Nephron progenitor cell (in vitro differentiated cells): Measurements from ENCODE around the gene YY1.

Experiments
- DNase-seq: peaks from one replicate; pipeline ENCODE4 v3.0.0; 2021
- H3K27ac Mint-ChIP-seq: 2 replicates; pipeline ENCODE4 v1.8.0; 2021; ENCODE audit warnings: mild to moderate bottlenecking, moderate library complexity, mixed read lengths
- H3K27me3 Mint-ChIP-seq: 2 replicates; pipeline ENCODE4 v1.8.0; 2021; ENCODE audit warnings: mild to moderate bottlenecking, low read depth, mixed read lengths; ENCODE audit not compliant: poor library complexity
- H3K36me3 Mint-ChIP-seq: 2 replicates; pipeline ENCODE4 v1.8.0; 2021; ENCODE audit warnings: low read depth, mixed read lengths
- H3K4me1 Mint-ChIP-seq: 2 replicates; pipeline ENCODE4 v1.8.0; 2021; ENCODE audit warnings: mixed read lengths
- H3K4me3 Mint-ChIP-seq: 2 replicates; pipeline ENCODE4 v1.8.0; 2021; ENCODE audit warnings: mild to moderate bottlenecking, moderate library complexity, mixed read lengths
- H3K9me3 Mint-ChIP-seq: 2 replicates; pipeline ENCODE4 v1.8.0; 2021; ENCODE audit warnings: mild to moderate bottlenecking, moderate library complexity, mixed read lengths
- CTCF ChIP-seq: fragments of 200-600 bp; sonication (generic); IDR thresholded peaks from 2 replicates; pipeline ENCODE4 v1.5.0; 2021; ENCODE audit warnings: antibody characterized with exemption

Gene YY1

GRCh38 chr14:100290607-100291304 lies 51.8 kb downstream of the YY1 start:
- Mint-ChIP-seq H3K4me1 (peaks cover 56% of the 10 kb centered on the region), H3K27ac (peak overlapping the region; percentile 71), H3K4me3 (no peak overlapping the region)

GRCh38 chr14:100291305-100292075 lies 52.5 kb downstream of the YY1 start:
- no peaks in the 10 kb centered on the region for H3K9me3 Mint-ChIP-seq
- peaks cover 48% of the 10 kb centered on the region for H3K4me1 Mint-ChIP-seq
- peaks cover 15% of the 10 kb centered on the region for H3K36me3 Mint-ChIP-seq
- no peak overlapping the region for H3K4me3 Mint-ChIP-seq
- DNase-seq = no peak
- H3K27ac Mint-ChIP-seq = peak overlapping the region; percentile 25
- no peaks in the 10 kb centered on the region for H3K27me3 Mint-ChIP-seq
- no peak for TF ChIP-seq CTCF

More at GRCh38 chr14:100290607-100291304, 51.8 kb downstream of the YY1 start:
- peaks cover 7% of the 10 kb centered on the region for H3K36me3 Mint-ChIP-seq
- no peak for TF ChIP-seq CTCF
- no peaks in the 10 kb centered on the region for H3K9me3 Mint-ChIP-seq
- H3K27me3 Mint-ChIP-seq = no peaks in the 10 kb centered on the region
- no peak for DNase-seq

DNA sequence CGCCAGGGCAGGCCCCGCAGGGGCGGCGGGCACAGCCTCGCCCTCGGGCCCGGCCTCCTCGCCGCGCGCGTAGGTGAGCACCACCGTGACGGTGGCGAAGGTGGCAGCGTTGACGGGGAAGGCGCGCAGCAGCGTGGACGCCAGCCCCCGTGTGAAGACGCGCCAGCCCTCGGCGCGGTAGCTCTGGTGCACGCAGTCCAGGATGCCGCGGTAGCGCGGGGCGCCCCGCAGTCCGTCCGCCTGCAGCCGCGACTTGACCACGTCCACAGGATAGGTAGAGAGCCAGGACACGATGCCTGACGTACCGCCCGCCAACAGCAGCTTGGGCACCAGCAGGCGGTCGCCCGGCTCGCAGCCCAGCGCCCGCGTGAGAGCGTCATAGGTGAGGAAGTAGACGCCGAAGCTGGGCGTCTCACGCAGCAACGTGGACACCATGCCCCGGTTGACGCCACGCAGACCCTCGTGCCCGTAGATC lies 53.4 kb downstream of the YY1 start:
- H3K4me3 Mint-ChIP-seq = no peak overlapping the region
- TF ChIP-seq CTCF = no peak
- no peak overlapping the region for H3K27ac Mint-ChIP-seq
- H3K36me3 Mint-ChIP-seq = peaks cover 15% of the 10 kb centered on the region
- no peaks in the 10 kb centered on the region for H3K27me3 Mint-ChIP-seq
- H3K9me3 Mint-ChIP-seq = no peaks in the 10 kb centered on the region
- no peak for DNase-seq
- H3K4me1 Mint-ChIP-seq = peaks cover 40% of the 10 kb centered on the region

DNA sequence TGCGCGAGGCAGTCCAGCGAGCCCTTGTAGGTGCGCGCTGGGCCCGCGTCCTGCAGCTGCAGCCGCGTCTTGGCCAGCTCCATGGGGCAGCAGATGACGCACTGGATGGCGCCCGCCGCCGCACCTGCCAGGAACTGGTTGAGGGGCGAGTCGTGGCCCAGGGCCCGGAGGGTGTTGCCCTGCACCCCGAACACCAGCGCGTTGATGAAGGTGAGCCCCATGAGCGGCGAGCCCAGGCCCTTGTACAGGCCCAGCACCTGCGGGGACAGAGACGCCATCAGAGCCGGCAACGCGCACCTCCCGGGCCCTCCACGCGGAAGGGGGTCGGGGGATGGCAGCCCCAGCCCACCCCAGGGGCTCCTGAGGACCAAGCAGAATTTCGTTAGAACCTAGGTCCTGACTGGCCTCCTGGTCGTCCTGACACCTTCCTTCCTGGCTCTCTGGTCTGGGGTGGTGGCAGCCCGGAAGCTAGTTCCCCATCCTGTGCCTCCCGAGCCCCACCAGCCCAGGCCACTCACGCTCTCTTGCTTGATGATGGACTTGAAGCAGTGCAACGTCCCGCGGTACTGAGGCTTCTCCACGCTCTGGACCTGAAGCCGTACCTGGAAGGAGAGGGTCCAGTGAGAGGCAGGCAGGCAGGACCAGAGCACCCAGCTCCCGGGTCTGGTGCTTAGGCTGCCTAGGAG lies 54.0 kb downstream of the YY1 start:
- Mint-ChIP-seq H3K4me3 (no peak overlapping the region), H3K4me1 (peaks cover 35% of the 10 kb centered on the region), H3K27ac (no peak overlapping the region), H3K27me3 (no peaks in the 10 kb centered on the region), H3K36me3 (peaks cover 16% of the 10 kb centered on the region), H3K9me3 (no peaks in the 10 kb centered on the region)
- DNase-seq = no peak
- TF ChIP-seq CTCF = no peak

- Mint-ChIP-seq H3K4me1 (peaks cover 35% of the 10 kb centered on the region), H3K9me3 (no peaks in the 10 kb centered on the region), H3K36me3 (peaks cover 19% of the 10 kb centered on the region), H3K27ac (no peak overlapping the region), H3K27me3 (no peaks in the 10 kb centered on the region), H3K4me3 (no peak overlapping the region)
- DNase-seq = no peak
- TF ChIP-seq CTCF = no peak
Observed at GRCh38 chr14:100293497-100294212, 54.7 kb downstream of the YY1 start.
